Measurements from ENCODE around the gene PDE4B.

- TF ChIP-seq CTCF (optimal IDR thresholded peaks at IDR 0.05 in 1 of 3, IDR thresholded peaks at IDR 0.05 in 1 of 3, conservative IDR thresholded peaks at IDR 0.05 in 1 of 3; ENCODE audit: extremely low read depth in 1 of 3, insufficient read depth in 2 of 3, low read length in 3 of 3) (no peak), EZH2 (IDR thresholded peaks at IDR 0.05; ENCODE audit: low read length) (no peak)
Observed at GRCh38 chr1:66156144-66156543, 363.4 kb downstream of the PDE4B start.

Data from keratinocyte (primary cell).